Measurements from ENCODE around the gene GPATCH8. TPM values are rescaled to one million over a fixed set of nuclear protein-coding genes. Genes with fewer than 3 reads are reported as not detected.
"Not testable (repeated sequence)": the region's sequence is repeated elsewhere in the genome, so short reads cannot be mapped to it uniquely, and the experiment has no call there.

GPATCH8 gene
- total RNA-seq, 1 donor from 2014 or later = 66.9 TPM

- ATAC-seq (no peak), DNase-seq (ENCODE audit: low spot score) (no peak)
- intact Hi-C loops (cut with DNase I) = loop anchor here (5.0 kb wide), 1 partner anchor 106 kb away; no protein-coding TSS in a partner anchor
Measured at GRCh38 chr17:44530896-44531418, 27.8 kb upstream of the GPATCH8 start.

GRCh38 chr17:44529864-44530263 lies 26.7 kb upstream of the GPATCH8 start:
- ATAC-seq (no peak), DNase-seq (ENCODE audit: low spot score) (no peak)
- intact Hi-C loops (cut with DNase I) = loop anchor here (5.0 kb wide), 1 partner anchor 107 kb away; no protein-coding TSS in a partner anchor

GRCh38 chr17:44527954-44528353 lies 24.7 kb upstream of the GPATCH8 start:
- intact Hi-C loops (cut with DNase I) = no loop called here
- DNase-seq (ENCODE audit: low spot score) = no peak
- ATAC-seq = no peak

GRCh38 chr17:44527102-44527501 lies 23.9 kb upstream of the GPATCH8 start:
- no peak for DNase-seq (ENCODE audit: low spot score)
- intact Hi-C loops (cut with DNase I) = no loop called here
- ATAC-seq = no peak

- intact Hi-C loops (cut with DNase I) = no loop called here
- ATAC-seq (no peak), DNase-seq (ENCODE audit: low spot score) (no peak)
Measured at GRCh38 chr17:44523672-44523972, 20.4 kb upstream of the GPATCH8 start.

GRCh38 chr17:44522883-44523671 lies 19.9 kb upstream of the GPATCH8 start:
- intact Hi-C loops (cut with DNase I) = no loop called here
- peak; percentile 67 for ATAC-seq
- DNase-seq (ENCODE audit: low spot score) = peak; percentile 80

- DNase-seq (ENCODE audit: low spot score) = no peak
- ATAC-seq = no peak
- intact Hi-C loops (cut with DNase I) = no loop called here
Measured at GRCh38 chr17:44518032-44518431, 14.8 kb upstream of the GPATCH8 start.

- not testable (repeated sequence) for ATAC-seq; DNase-seq (ENCODE audit: low spot score)
Measured at GRCh38 chr17:44511241-44512134, 8.3 kb upstream of the GPATCH8 start.

GRCh38 chr17:44506939-44507604 lies 3.9 kb upstream of the GPATCH8 start:
- intact Hi-C loops (cut with DNase I); DNase-seq (ENCODE audit: low spot score); ATAC-seq: not testable (repeated sequence)

More at GRCh38 chr17:44511241-44512134, 8.3 kb upstream of the GPATCH8 start:
- intact Hi-C loops (cut with DNase I) = not testable (repeated sequence)

GRCh38 chr17:44502598-44503146 lies 534 bp downstream of the GPATCH8 start:
- DNase-seq (ENCODE audit: low spot score) (peak; percentile 71), ATAC-seq (peak; percentile 45)
- intact Hi-C loops (cut with DNase I) = no loop called here

GRCh38 chr17:44501866-44502375 lies 1.3 kb downstream of the GPATCH8 start:
- DNase-seq (ENCODE audit: low spot score) (no peak), ATAC-seq (no peak)
- intact Hi-C loops (cut with DNase I) = no loop called here

- intact Hi-C loops (cut with DNase I) = no loop called here
- no peak for DNase-seq (ENCODE audit: low spot score)
- ATAC-seq = no peak
Measured at GRCh38 chr17:44499722-44500121, 3.5 kb downstream of the GPATCH8 start.

GRCh38 chr17:44496815-44497214 lies 6.4 kb downstream of the GPATCH8 start:
- DNase-seq (ENCODE audit: low spot score) = no peak
- no peak for ATAC-seq
- intact Hi-C loops (cut with DNase I) = no loop called here

- DNase-seq (ENCODE audit: low spot score) = no peak
- intact Hi-C loops (cut with DNase I) = no loop called here
- ATAC-seq = no peak
Measured at GRCh38 chr17:44493339-44493738, 9.9 kb downstream of the GPATCH8 start.

- no peak for ATAC-seq
- DNase-seq (ENCODE audit: low spot score) = no peak
- intact Hi-C loops (cut with DNase I) = no loop called here
Measured at GRCh38 chr17:44492706-44493272, 10.4 kb downstream of the GPATCH8 start.

- DNase-seq (ENCODE audit: low spot score) (no peak), ATAC-seq (no peak)
- intact Hi-C loops (cut with DNase I) = no loop called here
Measured at GRCh38 chr17:44489581-44489980, 13.6 kb downstream of the GPATCH8 start.

- no peak for ATAC-seq
Measured at GRCh38 chr17:44487170-44487569, 16.0 kb downstream of the GPATCH8 start.

GRCh38 chr17:44473367-44473766 lies 29.8 kb downstream of the GPATCH8 start:
- DNase-seq (ENCODE audit: low spot score) = no peak
- ATAC-seq = no peak
- intact Hi-C loops (cut with DNase I) = no loop called here

More at GRCh38 chr17:44487170-44487569, 16.0 kb downstream of the GPATCH8 start:
- no peak for DNase-seq (ENCODE audit: low spot score)
- intact Hi-C loops (cut with DNase I) = no loop called here

Measured in sciatic nerve (tissue), 2 donors.